Measurements from ENCODE around the gene MMGT1.

The MMGT1 gene

GRCh38 chrX:135985973-135986310 is 12.2 kb upstream of the MMGT1 start:
- peak overlapping the region; percentile 64 for H3K27ac ChIP-seq

DNA sequence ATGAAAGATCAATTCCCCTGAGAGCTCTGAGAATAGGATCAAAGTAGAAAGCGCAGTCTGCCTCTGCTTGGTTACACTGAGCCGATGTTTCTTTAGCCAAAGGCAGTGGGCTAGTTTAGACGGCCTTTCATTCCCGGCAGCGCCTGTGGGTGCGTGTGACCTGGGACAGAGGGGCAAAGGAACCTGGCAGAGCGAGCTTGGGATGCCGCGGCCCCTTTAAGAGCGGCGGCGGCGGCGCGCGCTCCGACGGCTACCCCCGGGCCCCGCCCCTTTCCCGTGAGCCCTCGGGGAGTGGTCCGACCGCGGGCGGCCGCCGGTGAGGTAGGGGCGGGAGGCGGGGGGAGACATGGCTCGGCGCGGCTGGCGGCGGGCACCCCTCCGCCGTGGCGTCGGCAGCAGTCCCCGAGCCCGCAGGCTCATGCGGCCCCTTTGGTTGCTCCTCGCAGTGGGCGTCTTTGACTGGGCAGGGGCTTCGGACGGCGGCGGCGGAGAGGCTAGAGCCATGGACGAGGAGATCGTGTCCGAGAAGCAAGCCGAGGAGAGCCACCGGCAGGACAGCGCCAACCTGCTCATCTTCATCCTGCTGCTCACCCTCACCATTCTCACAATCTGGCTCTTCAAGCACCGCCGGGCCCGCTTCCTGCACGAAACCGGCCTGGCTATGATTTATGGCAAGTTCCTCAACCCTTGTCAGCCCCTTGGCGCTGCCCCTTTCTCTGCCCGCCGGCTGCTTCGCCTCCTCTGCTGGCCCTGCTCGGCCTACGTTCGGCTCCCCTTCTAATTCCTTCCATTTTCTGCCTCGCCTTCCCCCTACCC is 11.6 kb upstream of the MMGT1 start, which contains the start of gene SLC9A6:
Gene SLC9A6, plus strand, starts transcription at position 279 of the 816 bp plus-strand sequence. Its CDS starts 224 bp downstream, at position 503.
- peak within 1 kb of the TSS; percentile 64 for H3K27ac ChIP-seq
- TF ChIP-seq CTCF (conservative IDR thresholded peaks at IDR 0.05) = no peak
- TF ChIP-seq ZFX (IDR thresholded peaks at IDR 0.05) = no peak

More at GRCh38 chrX:135985973-135986310, 12.2 kb upstream of the MMGT1 start:
- TF ChIP-seq ZFX (IDR thresholded peaks at IDR 0.05) (no peak), CTCF (conservative IDR thresholded peaks at IDR 0.05) (no peak)

DNA sequence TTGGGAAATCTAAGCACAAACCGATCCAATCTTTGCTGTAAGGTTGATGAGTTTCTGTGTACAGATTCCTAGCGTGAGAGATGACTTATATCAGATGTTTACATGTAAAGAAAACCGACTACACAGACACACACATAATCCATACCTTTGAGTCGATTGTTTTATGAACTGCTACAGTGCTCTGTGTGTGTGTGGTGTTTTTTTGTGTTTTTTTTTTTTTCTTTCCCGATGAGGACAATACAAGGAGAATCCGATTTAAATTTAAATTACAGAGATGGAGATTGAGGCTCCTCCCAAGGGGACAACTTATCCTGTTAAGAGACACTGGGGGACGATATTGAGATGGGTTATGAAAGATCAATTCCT is 11.0 kb upstream of the MMGT1 start:
- peak overlapping the region; percentile 64 for H3K27ac ChIP-seq
- TF ChIP-seq ZFX (IDR thresholded peaks at IDR 0.05) (no peak), CTCF (conservative IDR thresholded peaks at IDR 0.05) (no peak)

DNA sequence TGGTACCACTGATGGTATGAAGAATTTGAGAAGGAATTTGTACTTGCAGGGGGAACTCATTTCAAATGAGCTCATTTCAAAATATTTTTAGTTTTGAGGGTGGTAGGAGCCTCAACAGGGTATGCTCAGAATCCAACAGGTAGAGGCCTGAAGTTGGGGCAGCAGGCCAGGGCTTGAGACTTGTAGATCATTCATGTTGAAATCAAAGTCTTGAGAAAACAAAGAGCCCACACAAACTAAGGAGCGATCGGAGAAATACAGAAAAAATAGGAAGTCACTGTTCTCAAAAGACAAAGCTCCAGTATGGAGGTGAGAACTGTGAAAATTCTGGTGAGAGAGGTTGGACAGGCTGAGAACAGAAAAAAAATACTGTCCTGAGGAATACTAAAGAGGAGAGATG is 10.5 kb upstream of the MMGT1 start:
- TF ChIP-seq ZFX (IDR thresholded peaks at IDR 0.05) (no peak), CTCF (conservative IDR thresholded peaks at IDR 0.05) (no peak)
- H3K27ac ChIP-seq = no peak overlapping the region

GRCh38 chrX:135982860-135983259 is 9.1 kb upstream of the MMGT1 start:
- H3K27ac ChIP-seq = no peak overlapping the region
- TF ChIP-seq ZFX (IDR thresholded peaks at IDR 0.05) (no peak), CTCF (conservative IDR thresholded peaks at IDR 0.05) (no peak)

DNA sequence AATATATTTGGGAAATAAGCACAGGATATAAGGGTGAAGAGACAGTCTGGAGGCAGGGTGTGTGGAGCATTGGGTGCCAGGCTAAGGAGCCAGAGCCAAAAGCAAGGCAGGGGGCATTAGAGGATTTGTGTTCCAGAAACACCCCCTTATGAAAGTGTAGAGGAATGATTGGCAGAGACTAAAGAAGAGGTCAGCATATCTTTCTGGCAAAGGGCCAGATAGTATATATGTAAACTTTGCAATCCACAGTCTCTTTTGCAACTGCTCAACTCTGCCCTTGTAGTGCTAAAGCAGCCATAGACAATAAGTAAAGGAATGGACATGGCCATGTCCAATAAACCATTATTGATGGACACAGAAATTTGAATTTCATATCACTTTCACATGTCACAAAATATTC is 7.9 kb upstream of the MMGT1 start:
- H3K27ac ChIP-seq = no peak overlapping the region

More for the DNA sequence above, 7.9 kb upstream of the MMGT1 start:
- TF ChIP-seq CTCF (conservative IDR thresholded peaks at IDR 0.05) (no peak), ZFX (IDR thresholded peaks at IDR 0.05) (no peak)

Data from C4-2B (cell line).